Epithelial cell of esophagus (primary cell): ENCODE data around the gene PRR14.

Experiments used
- DNase-seq: peaks from one replicate; pipeline ENCODE4 v3.0.0; 2010; ENCODE audit warnings: low read depth
- H3K4me3 ChIP-seq: 2 replicates; pipeline ENCODE4 v1.5.1; 2011; ENCODE audit warnings: mild to moderate bottlenecking, low read length, control low read depth
- TF ChIP-seq, protein P1 (sequence below): IDR thresholded peaks from 2 replicates; pipeline ENCODE4 v1.5.1; 2011; ENCODE audit warnings: low read depth, mild to moderate bottlenecking, low read length, control low read depth, inconsistent platforms; ENCODE audit not compliant: insufficient read depth; ENCODE audit errors: missing control alignments

PRR14 gene

DNA sequence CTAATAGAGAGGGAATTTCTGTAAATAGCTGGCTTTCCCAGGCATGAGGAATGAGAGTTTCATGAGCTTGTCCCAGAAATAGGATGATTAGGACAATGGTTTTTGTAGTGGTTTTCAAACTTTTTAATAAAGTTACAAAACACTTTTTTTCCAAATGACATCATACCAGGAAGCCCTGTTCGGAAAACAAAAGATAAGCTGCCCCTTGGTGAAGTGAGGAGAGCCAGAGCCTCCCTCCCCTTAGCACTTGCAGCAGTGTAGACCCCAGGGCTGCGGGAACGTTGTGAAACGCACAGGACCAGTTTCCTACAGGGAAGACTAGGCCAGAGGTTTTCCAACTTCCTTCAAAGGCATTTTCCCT lies 15.1 kb downstream of the PRR14 start:
- TF ChIP-seq, protein P1, sequence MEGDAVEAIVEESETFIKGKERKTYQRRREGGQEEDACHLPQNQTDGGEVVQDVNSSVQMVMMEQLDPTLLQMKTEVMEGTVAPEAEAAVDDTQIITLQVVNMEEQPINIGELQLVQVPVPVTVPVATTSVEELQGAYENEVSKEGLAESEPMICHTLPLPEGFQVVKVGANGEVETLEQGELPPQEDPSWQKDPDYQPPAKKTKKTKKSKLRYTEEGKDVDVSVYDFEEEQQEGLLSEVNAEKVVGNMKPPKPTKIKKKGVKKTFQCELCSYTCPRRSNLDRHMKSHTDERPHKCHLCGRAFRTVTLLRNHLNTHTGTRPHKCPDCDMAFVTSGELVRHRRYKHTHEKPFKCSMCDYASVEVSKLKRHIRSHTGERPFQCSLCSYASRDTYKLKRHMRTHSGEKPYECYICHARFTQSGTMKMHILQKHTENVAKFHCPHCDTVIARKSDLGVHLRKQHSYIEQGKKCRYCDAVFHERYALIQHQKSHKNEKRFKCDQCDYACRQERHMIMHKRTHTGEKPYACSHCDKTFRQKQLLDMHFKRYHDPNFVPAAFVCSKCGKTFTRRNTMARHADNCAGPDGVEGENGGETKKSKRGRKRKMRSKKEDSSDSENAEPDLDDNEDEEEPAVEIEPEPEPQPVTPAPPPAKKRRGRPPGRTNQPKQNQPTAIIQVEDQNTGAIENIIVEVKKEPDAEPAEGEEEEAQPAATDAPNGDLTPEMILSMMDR = no peak
- H3K4me3 ChIP-seq = no peak overlapping the region
- DNase-seq = no peak

DNA sequence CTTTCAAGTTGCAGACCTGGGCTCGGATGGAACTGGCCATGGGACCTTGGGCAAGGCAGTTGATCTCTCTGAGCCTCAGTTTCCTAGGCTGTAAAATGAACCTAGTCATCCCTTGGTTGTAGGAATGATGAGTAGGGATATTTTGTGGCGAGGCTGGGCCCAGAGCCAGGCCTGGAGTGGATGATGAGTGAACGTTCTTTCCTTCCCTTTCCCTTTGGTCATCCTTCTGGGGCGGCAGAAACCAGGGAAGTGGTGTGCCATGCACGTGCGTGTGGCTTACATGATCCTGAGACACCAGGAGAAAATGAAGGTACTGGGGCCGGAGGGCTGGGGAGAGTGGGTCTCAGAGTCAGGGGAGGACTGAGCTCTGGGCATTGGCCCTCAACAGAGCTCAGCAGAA lies 15.9 kb downstream of the PRR14 start:
- TF ChIP-seq, protein P1 = no peak
- no peak for DNase-seq
- H3K4me3 ChIP-seq = no peak overlapping the region

GRCh38 chr16:30667361-30667905 lies 16.7 kb downstream of the PRR14 start:
- H3K4me3 ChIP-seq = no peak overlapping the region
- DNase-seq = no peak
- TF ChIP-seq, protein P1 = no peak

GRCh38 chr16:30668393-30668792 lies 17.6 kb downstream of the PRR14 start:
- no peak overlapping the region for H3K4me3 ChIP-seq
- TF ChIP-seq, protein P1 = no peak
- DNase-seq = no peak

- H3K4me3 ChIP-seq = no peak overlapping the region
- TF ChIP-seq, protein P1 = no peak
- no peak for DNase-seq
Observed at GRCh38 chr16:30669026-30669902, 18.5 kb downstream of the PRR14 start.

GRCh38 chr16:30669903-30670824 lies 19.4 kb downstream of the PRR14 start:
- TF ChIP-seq, protein P1 = no peak
- no peak for DNase-seq
- no peak overlapping the region for H3K4me3 ChIP-seq
